Activated CD4-positive, alpha-beta T cell treated with anti-CD3 and anti-CD28 coated beads, Interleukin-2, amount 50 U/mL, for 48 hours (primary cell): Measurements from ENCODE around the gene TMEM202.
"Not testable (repeated sequence)": the region's sequence is repeated elsewhere in the genome, so short reads cannot be mapped to it uniquely, and the experiment has no call there.

Experiments used
- DNase-seq, 2 experiments: peaks; one replicate each; pipeline ENCODE4 v3.0.0-alpha.2; 2020

The TMEM202 gene

GRCh38 chr15:72404841-72405240 lies 6.7 kb downstream of the TMEM202 start:
- no peak for DNase-seq

GRCh38 chr15:72406936-72407335 lies 8.8 kb downstream of the TMEM202 start:
- no peak for DNase-seq

- DNase-seq: no peak
Observed at GRCh38 chr15:72411111-72411510, 13.0 kb downstream of the TMEM202 start.

GRCh38 chr15:72411544-72411943 lies 13.4 kb downstream of the TMEM202 start:
- DNase-seq: no peak

GRCh38 chr15:72413337-72413736 lies 15.2 kb downstream of the TMEM202 start:
- DNase-seq: not testable (repeated sequence)

GRCh38 chr15:72415304-72415703 lies 17.2 kb downstream of the TMEM202 start:
- no peak for DNase-seq

- not testable (repeated sequence) for DNase-seq
Observed at GRCh38 chr15:72419768-72420167, 21.7 kb downstream of the TMEM202 start.

GRCh38 chr15:72420576-72420975 lies 22.5 kb downstream of the TMEM202 start:
- no peak for DNase-seq

GRCh38 chr15:72421484-72421883 lies 23.4 kb downstream of the TMEM202 start:
- DNase-seq: no peak

GRCh38 chr15:72423256-72423655 lies 25.2 kb downstream of the TMEM202 start:
- DNase-seq: no peak

GRCh38 chr15:72426753-72427152 lies 28.6 kb downstream of the TMEM202 start:
- no peak for DNase-seq

GRCh38 chr15:72437650-72438316 lies 39.7 kb downstream of the TMEM202 start:
- no peak for DNase-seq

GRCh38 chr15:72442848-72443247 lies 44.7 kb downstream of the TMEM202 start:
- not testable (repeated sequence) for DNase-seq

- DNase-seq: no peak
Observed at GRCh38 chr15:72445426-72445825, 47.3 kb downstream of the TMEM202 start.

- no peak for DNase-seq
Observed at GRCh38 chr15:72450805-72451204, 52.7 kb downstream of the TMEM202 start.

- DNase-seq: no peak
Observed at GRCh38 chr15:72451224-72451623, 53.1 kb downstream of the TMEM202 start.

GRCh38 chr15:72456684-72457083 lies 58.6 kb downstream of the TMEM202 start:
- no peak for DNase-seq
